Measurements from ENCODE around the gene SHF.

The SHF gene

DNA sequence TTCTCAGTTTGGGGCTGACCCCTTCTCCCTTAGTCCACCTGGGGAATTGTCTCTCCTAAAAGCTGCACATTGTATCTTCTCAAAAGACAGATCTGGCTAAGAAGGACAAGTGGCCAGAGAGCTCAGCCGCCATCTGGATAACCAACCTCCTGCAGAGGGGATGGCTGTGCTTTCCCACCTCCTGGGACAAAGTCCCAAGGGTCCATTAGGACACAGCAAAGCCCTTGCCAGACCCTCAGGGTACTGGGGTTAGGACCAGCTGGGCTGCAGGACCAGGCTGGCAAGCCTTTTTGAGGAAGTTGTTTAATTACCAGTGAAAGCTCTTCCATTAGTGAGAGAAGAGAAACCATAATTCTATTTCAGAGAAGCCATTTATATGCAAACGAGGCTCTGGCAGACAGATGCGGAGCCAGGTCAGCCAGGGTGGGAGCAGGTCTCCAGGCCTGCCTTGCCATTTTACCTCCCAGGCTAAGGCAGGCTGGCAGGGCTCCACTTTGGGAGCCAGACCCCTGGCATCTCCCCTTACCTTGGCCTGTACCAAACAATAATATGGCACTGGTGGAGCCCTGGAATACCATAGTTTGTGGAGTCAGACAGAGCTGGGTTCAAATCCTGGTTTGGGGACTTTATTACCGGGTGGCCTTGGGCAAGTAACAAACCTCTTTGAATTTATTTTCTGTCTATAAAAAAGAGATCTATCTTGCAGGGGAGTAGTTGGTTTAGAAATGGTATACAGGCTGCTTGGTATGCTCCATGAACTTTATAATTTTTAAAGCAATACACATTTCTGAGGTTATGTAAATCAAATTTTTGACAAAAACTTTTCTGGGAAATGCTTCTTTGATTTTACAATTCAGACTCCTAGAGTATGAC, 17.9 kb downstream of the SHF start:
- no peak for DNase-seq

GRCh38 chr15:45168751-45169551, 18.8 kb downstream of the SHF start:
- DNase-seq = no peak

GRCh38 chr15:45168286-45168685, 19.5 kb downstream of the SHF start:
- DNase-seq = no peak

DNA sequence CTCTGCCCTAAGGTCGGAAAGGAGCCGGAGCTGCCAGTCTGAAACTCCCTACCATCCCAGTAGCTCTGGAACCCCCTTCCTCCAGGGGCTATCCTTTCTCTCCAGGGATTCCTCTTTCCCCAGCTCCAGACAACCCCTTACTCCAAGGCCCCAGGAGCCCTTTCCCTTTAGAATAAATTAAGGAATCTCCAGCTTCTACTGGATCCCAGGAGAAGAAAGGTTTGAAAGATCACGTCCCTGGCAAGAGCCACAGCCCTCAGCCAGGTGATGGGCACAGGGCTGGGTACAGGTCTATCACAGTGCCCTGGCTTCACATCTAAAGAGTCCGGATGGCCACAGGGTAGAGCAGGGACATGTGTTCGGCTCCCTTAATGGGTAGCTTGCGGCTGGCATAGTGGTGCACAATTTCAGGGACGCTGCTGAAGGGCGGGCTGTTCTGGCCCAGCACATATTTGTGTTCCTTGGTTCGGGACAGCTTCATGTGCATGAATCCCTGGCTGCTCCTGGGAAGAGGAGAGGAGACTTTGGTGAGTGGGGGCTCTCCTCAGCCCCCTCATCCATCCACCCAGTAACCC, 20.0 kb downstream of the SHF start:
- no peak for DNase-seq

- DNase-seq = peak; percentile 59
Measured at GRCh38 chr15:45166834-45167630, 20.7 kb downstream of the SHF start.

DNA sequence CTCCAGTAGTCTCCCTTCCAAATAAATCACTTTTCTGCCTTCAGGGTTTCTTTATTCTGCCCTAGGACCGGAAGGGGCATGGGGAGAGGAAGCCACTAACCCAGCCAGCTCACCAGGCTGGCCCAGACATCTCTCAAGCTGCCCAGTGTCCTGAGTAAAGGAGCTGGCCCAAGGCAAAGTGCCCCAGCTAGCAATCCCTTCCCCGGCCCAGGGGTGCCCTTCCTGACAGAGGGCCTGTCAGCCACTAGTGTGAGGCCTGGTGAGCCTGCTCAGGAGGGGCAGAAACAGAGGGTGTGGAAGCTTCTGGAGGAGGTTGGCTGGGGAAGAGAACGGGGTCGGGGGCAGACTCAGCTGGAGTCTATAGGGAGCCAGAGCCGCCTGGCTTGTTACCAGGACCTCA, 22.2 kb downstream of the SHF start:
- DNase-seq = no peak

- DNase-seq = no peak
Measured at GRCh38 chr15:45164914-45165313, 22.9 kb downstream of the SHF start.

DNA sequence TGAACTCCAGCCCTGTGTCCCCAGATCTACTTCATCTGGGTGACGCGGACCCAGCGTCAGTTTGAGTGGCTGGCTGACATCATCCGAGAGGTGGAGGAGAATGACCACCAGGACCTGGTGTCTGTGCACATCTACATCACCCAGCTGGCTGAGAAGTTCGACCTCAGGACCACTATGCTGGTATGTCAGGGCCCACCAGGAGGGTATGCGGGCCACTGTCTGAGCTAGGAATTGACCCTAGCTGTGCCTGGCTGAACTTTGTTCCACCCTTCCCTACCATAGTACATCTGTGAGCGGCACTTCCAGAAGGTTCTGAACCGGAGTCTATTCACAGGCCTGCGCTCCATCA, 24.3 kb downstream of the SHF start:
- DNase-seq = no peak

DNA sequence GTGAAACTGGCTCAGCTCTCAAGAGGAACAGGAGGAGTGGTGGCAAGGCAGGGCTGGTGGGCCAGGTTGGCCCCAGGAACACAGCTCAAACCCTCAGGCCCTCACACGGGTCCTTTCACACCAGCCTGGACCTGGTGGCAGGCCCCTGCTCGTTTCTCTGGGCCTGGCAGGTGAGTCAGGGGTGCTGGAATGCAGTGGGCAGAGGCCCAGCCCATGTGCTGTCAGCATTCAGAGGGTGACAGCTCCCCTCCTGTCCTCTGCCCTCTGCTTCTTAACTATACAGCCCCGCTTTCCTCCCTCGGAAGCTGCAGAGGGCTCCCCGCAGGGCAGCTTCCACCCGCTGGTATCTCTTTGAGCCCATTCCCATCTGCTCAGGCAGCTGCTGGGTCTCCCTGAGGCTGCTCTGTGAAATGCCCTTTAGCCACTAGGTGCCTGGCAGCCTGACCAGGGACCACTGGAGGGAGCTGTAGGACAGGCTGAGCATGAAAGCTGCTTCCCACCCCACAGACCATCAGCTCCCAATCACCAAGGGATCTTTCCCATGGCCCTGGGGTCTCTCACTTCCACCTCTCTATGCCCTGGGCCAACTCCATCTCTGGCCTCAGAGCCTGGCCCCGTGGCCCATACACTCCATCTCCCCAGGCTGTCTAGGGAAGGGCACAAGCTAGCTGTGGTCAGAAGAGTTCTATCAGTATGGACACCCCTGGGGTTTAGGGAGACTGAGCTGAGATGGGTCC, 24.8 kb downstream of the SHF start:
- no peak for DNase-seq

DNA sequence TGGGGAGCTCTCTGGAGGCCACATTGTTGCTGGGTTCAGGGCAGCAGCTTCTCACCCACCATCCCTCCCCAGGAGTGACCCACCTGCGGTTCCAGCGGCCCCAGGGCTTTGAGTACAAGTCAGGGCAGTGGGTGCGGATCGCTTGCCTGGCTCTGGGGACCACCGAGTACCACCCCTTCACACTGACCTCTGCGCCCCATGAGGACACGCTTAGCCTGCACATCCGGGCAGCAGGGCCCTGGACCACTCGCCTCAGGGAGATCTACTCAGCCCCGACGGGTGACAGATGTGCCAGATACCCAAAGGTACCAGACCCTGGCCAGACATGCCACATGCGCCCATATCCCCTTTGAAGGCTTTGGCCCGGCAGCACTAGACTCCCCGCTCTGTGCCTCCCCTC, 26.1 kb downstream of the SHF start:
- DNase-seq = no peak

DNA sequence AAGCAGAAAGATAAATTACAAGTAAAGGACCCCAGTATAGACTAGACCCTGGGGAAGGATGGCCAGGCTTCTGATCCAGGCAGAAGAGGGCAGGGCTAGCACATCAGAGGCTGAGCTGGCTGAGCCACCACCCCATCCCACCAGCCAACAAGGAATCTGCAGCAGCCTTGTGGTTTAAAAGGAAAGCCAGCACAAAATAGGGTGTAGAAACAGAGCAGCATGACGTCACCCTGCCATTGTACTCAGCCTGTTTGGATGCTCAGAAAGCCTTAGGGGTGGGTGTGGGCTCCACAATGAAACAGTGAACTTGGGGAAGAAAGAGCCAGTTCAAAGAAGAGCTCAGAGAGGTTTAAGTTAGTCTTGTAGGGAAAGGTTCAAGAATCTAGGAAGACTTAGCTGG, 29.8 kb downstream of the SHF start:
- no peak for DNase-seq

- no peak for DNase-seq
Measured at GRCh38 chr15:45156744-45157455, 30.9 kb downstream of the SHF start.

DNA sequence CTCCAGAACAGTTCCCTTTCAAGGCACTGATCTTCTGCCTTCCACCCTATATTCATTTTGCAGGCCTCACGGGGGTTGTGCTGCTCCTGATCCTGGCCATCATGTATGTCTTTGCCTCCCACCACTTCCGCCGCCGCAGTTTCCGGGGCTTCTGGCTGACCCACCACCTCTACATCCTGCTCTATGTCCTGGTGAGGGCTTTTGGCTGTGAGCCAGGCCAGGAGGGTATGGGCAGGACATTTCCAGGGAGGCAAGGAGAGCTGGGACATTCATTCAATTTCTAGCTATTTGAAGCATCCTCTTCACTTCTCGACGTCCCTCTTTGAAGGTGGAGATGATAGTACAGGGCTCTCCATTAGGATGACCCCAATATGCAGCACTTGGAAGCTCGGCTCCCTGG, 32.0 kb downstream of the SHF start:
- DNase-seq = no peak

DNA sequence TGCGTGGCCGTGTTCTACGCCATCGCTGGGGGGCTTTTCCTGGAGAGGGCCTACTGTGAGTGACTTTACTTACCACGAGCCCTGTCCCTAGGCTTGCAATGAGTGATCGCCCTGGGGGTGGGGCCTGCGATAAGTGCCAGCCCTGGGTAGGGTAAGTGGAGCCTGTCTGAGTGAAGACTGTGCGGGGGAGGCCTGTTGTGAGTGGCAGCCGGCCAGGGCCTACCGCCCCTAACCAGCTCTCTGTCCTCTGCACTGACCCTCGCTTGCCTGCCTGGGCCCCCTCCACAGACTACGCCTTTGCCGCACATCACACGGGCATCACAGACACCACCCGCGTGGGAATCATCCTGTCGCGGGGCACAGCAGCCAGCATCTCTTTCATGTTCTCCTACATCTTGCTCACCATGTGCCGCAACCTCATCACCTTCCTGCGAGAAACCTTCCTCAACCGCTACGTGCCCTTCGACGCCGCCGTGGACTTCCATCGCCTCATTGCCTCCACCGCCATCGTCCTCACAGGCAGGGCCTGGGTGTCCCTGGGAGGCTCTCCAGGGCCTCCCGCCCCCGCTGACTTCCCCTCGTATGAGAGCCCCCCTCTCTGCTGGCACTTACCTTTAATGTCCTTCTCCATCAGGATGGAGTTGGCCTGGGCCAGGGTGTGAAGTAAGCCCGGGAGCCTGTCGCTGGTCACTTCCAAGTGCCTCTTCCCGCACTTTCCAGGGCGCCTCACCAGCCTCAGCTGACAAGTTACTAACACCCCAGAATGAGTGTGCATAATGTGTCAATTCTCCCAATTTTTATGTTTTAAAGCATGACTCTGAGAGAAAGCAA, 35.6 kb downstream of the SHF start:
- no peak for DNase-seq

GRCh38 chr15:45150997-45151396, 36.8 kb downstream of the SHF start:
- no peak for DNase-seq

DNA sequence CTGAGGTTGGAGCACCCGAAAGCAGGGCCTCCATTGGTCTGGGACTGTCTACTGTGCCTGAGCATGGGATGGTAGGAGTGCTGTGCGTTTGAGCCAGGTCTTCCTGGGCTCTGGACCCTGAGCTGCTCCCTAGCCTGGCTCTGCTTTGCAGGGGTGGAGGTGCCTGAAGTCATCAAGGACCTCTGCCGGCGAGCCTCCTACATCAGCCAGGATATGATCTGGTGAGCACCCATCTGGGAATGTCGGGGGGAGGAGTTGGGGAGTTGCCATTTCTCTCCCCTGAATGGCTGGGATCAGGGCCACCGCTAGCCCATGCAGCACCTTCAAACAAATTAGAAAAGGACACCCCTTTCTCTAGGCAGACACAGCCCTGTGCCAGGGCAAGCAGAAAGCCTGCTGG, 37.3 kb downstream of the SHF start:
- no peak for DNase-seq

- DNase-seq = no peak
Measured at GRCh38 chr15:45149060-45149459, 38.7 kb downstream of the SHF start.

- no peak for DNase-seq
Measured at GRCh38 chr15:45148076-45149059, 39.4 kb downstream of the SHF start.

DNA sequence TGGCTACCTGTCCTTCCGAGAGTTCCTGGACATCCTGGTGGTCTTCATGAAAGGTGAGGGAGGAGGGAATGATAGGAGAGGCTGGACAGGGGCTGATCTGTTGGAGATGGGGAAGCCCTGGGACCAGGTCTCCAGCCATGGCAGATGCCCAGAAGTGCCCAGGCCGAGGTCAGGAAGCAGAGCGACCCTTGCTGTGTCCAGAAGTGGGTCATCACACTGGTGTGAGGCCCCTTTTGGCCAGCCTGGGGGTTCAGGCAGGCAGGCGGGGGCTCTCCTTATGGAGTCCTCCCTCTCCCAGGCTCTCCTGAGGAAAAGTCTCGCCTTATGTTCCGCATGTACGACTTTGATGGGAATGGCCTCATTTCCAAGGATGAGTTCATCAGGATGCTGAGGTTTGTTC, 40.2 kb downstream of the SHF start:
- no peak for DNase-seq

- DNase-seq = no peak
Measured at GRCh38 chr15:45146405-45146804, 41.4 kb downstream of the SHF start.

All from NCI-H1105 (cell line).